Endothelial cell of umbilical vein (primary cell): ENCODE results near the gene ZNF273. TPM values are rescaled to one million over a fixed set of nuclear protein-coding genes. Genes with fewer than 3 reads are reported as not detected.

ENCODE experiments used
- BruUV-seq: library from RNA; stranded (reverse); fragments of 400-500 nt; replicated peaks from 2 replicates; lab custom pipeline; 2021; lab: Mats Ljungman, UMichigan
- CTCF ChIA-PET: fragments of 300-600, 350-600 bp; sonication (Branson Sonifier 250); formaldehyde crosslinking; loops from one replicate; lab custom pipeline; 2021; ENCODE audit warnings: antibody characterized with exemption, inconsistent platforms; lab: Charles Lee
- POLR2A ChIA-PET: fragments of 300-600, 350-600 bp; sonication (Branson Sonifier 250); formaldehyde crosslinking; loops from one replicate; lab custom pipeline; 2021; ENCODE audit warnings: antibody characterized with exemption, inconsistent platforms; lab: Charles Lee
- DNase-seq: peaks from one replicate; pipeline ENCODE4 v3.0.0-alpha.2; 2011; ENCODE audit warnings: low read depth, low spot score
- FAIRE-seq: peaks from 2 replicates; lab custom pipeline; 2011; peaks lifted over from hg19 to GRCh38; lab: Jason Lieb, UNC
- H2AFZ ChIP-seq: 2 replicates; pipeline ENCODE4 v1.6.0; 2012; ENCODE audit warnings: low read depth, low read length, control low read depth, inconsistent platforms
- H3K27ac ChIP-seq: 2 replicates; pipeline ENCODE4 v1.5.1; 2011; ENCODE audit warnings: low read depth, mild to moderate bottlenecking, control low read depth, low read length, moderate library complexity; ENCODE audit not compliant: insufficient read depth
- H3K27me3 ChIP-seq, 2 experiments: 2 replicates each; pipeline versions ENCODE4 v1.6.0 to v1.6.1; 2011; ENCODE audit warnings: low read length in 2 of 2, mixed read lengths in 1 of 2; ENCODE audit not compliant: control insufficient read depth in 2 of 2, insufficient read depth in 2 of 2
- H3K36me3 ChIP-seq, 2 experiments: 2 replicates in 1 of 2; 3 replicates in 1 of 2; pipeline ENCODE4 v1.5.1; 2011; ENCODE audit warnings: low read length in 2 of 2, mild to moderate bottlenecking in 1 of 2, moderate library complexity in 1 of 2; ENCODE audit not compliant: control insufficient read depth in 2 of 2, insufficient read depth in 2 of 2; ENCODE audit errors: extremely low read depth in 1 of 2
- H3K4me1 ChIP-seq: 3 replicates; pipeline ENCODE4 v1.5.1; 2011; ENCODE audit warnings: mild to moderate bottlenecking, low read length; ENCODE audit not compliant: control insufficient read depth, insufficient read depth; ENCODE audit errors: extremely low read depth
- H3K4me2 ChIP-seq: 2 replicates; pipeline ENCODE4 v1.6.1; 2011; ENCODE audit warnings: low read length, control low read depth, mixed read lengths; ENCODE audit not compliant: insufficient read depth
- H3K4me3 ChIP-seq, 3 experiments: fragments of 200-600 bp in 1 of 3; sonication (generic), shearing (Covaris generic) in 1 of 3; replicated peaks in 1 of 3; 2 replicates each; pipeline ENCODE4 v1.5.1; 2011 to 2016; ENCODE audit warnings: control low read depth in 3 of 3, low read length in 3 of 3, mild to moderate bottlenecking in 2 of 3, inconsistent platforms in 1 of 3, low read depth in 1 of 3, moderate library complexity in 1 of 3; ENCODE audit not compliant: insufficient read depth in 1 of 3
- H3K79me2 ChIP-seq: 2 replicates; pipeline ENCODE4 v1.6.0; 2012; ENCODE audit warnings: low read length, inconsistent platforms; ENCODE audit not compliant: control insufficient read depth, insufficient read depth
- H3K9ac ChIP-seq: replicated peaks from 2 replicates; pipeline ENCODE3; 2011; ENCODE audit warnings: low read length, control low read depth; ENCODE audit not compliant: insufficient read depth; ENCODE audit errors: extremely low read depth
- H3K9me1 ChIP-seq: replicated peaks from 3 replicates; pipeline ENCODE4 v1.6.0; 2011; ENCODE audit warnings: mild to moderate bottlenecking, low read length; ENCODE audit not compliant: control insufficient read depth, insufficient read depth; ENCODE audit errors: extremely low read depth
- H3K9me3 ChIP-seq: replicated peaks from 2 replicates; pipeline ENCODE4 v1.5.1; 2012; ENCODE audit warnings: low read length, inconsistent platforms; ENCODE audit not compliant: control insufficient read depth, insufficient read depth
- H4K20me1 ChIP-seq: replicated peaks from 2 replicates; pipeline ENCODE3; 2011; ENCODE audit warnings: mild to moderate bottlenecking, low read length; ENCODE audit not compliant: control insufficient read depth, insufficient read depth; ENCODE audit errors: extremely low read depth
- CTCF ChIP-seq, 2 donors: IDR thresholded peaks; 1 replicate in 1 of 2; 2 replicates in 1 of 2; pipeline ENCODE4 v1.5.1; 2011; ENCODE audit warnings: low read length in 2 of 2, mild to moderate bottlenecking in 2 of 2, moderate library complexity in 2 of 2, control low read depth in 1 of 2, inconsistent platforms in 1 of 2, low read depth in 1 of 2; ENCODE audit not compliant: insufficient read depth in 1 of 2; ENCODE audit errors: extremely low read depth in 1 of 2
- EZH2 ChIP-seq: IDR thresholded peaks from 2 replicates; pipeline ENCODE4 v1.6.1; 2012; ENCODE audit warnings: borderline replicate concordance, low read depth, mild to moderate bottlenecking, moderate library complexity, low read length, inconsistent platforms; ENCODE audit not compliant: severe bottlenecking
- FOS ChIP-seq: IDR thresholded peaks from 2 replicates; pipeline ENCODE4 v1.6.1; 2011; ENCODE audit warnings: mild to moderate bottlenecking, low read length, moderate library complexity, borderline replicate concordance; ENCODE audit not compliant: insufficient read depth
- GATA2 ChIP-seq: IDR thresholded peaks from 2 replicates; pipeline ENCODE4 v1.7.0; 2011; ENCODE audit warnings: low read depth, mild to moderate bottlenecking, moderate library complexity, mixed read lengths, low read length; ENCODE audit not compliant: insufficient read length, insufficient read depth
- JUN ChIP-seq: IDR thresholded peaks from 2 replicates; pipeline ENCODE4 v1.6.1; 2011; ENCODE audit warnings: borderline replicate concordance, low read depth; ENCODE audit not compliant: insufficient read length, insufficient read depth
- MAX ChIP-seq: IDR thresholded peaks from 2 replicates; pipeline ENCODE4 v1.6.1; 2011; ENCODE audit not compliant: insufficient read depth, insufficient read length
- MYC ChIP-seq: IDR thresholded peaks from one replicate; pipeline ENCODE4 v1.6.1; 2011; ENCODE audit warnings: mild to moderate bottlenecking, low read depth, low read length
- POLR2A ChIP-seq: IDR thresholded peaks from 2 replicates; pipeline ENCODE4 v1.6.1; 2012; ENCODE audit warnings: low read depth, mild to moderate bottlenecking, control low read depth, low read length
- POLR2AphosphoS5 ChIP-seq: IDR thresholded peaks from 2 replicates; pipeline ENCODE4 v1.6.1; 2012; ENCODE audit warnings: low read depth, mild to moderate bottlenecking, control low read depth, low read length, moderate library complexity; ENCODE audit not compliant: insufficient read depth
- dilution Hi-C: fragments of 300-500 bp; cut with MboI; formaldehyde crosslinking; loops from one replicate; pipeline ENCODE4 v1.15.0; 2019; ENCODE audit warnings: low sequenced_read_pairs; ENCODE audit not compliant: extremely low pct_ligation_motif_present
- intact Hi-C: fragments of 100-400 bp; cut with micrococcal nuclease; formaldehyde crosslinking; loops from one replicate; pipeline ENCODE4 v1.10.0; 2022
- polyA plus RNA-seq, 4 experiments: library from polyadenylated mRNA; depleted of rRNA in 3 of 4; stranded (reverse) in 3 of 4; unstranded in 1 of 4; fragments of >200 nt; gene quantifications; 2 replicates each; pipeline versions ENCODE4 v1.2.1 to v1.2.3, GENCODE V29; 2011 to 2012; ENCODE audit warnings: missing spikeins in 1 of 4
- total RNA-seq: library from RNA; stranded (reverse); gene quantifications from 2 replicates; pipeline ENCODE4 v1.2.3, GENCODE V29; 2021

The ZNF273 gene
- total and polyA plus RNA-seq, 2 donors (not counting 3 experiments of a cell fraction or from before 2014, with no cell fraction given): 1.4 to 4.1 TPM

- no peaks in the 10 kb centered on the region for H3K27me3 ChIP-seq
- POLR2A ChIA-PET: no interaction called here
- H3K36me3 ChIP-seq: no peaks in the 10 kb centered on the region
- no peaks in the 10 kb centered on the region for H3K9me1 ChIP-seq
- no peak for TF ChIP-seq GATA2
- no peak for TF ChIP-seq JUN
- no peak for TF ChIP-seq CTCF (IDR thresholded peaks at IDR 0.05; ENCODE audit: extremely low read depth in 1 of 2, insufficient read depth in 1 of 2, low read depth in 1 of 2, low read length in 2 of 2)
- no peak for TF ChIP-seq FOS
- no peak for TF ChIP-seq POLR2AphosphoS5
- no peak for TF ChIP-seq MAX
- no peak for TF ChIP-seq POLR2A
- TF ChIP-seq MYC: no peak
- no peak for TF ChIP-seq EZH2
- FAIRE-seq: no peak
- no peak overlapping the region for H3K27ac ChIP-seq
- CTCF ChIA-PET: no interaction called here
- H3K9ac ChIP-seq: no peak overlapping the region
- no peak overlapping the region for H3K4me2 ChIP-seq
- dilution Hi-C loops: no loop called here
- BruUV-seq: no TSS peak
- H3K4me3 ChIP-seq: no peak overlapping the region
- H3K4me1 ChIP-seq: no peaks in the 10 kb centered on the region
- intact Hi-C loops: no loop called here
- H4K20me1 ChIP-seq: no peaks in the 10 kb centered on the region
- no peak for DNase-seq
- no peaks in the 10 kb centered on the region for H3K79me2 ChIP-seq
- peaks cover 3% of the 10 kb centered on the region for H3K9me3 ChIP-seq
- no peak overlapping the region for H2AFZ ChIP-seq
These were observed 35.1 kb upstream of the ZNF273 start for GRCh38 chr7:64867863-64868440.
